SJSA1 (cell line): ENCODE data around the gene PPFIA2. TPM values are rescaled to one million over a fixed set of nuclear protein-coding genes. Genes with fewer than 3 reads are reported as not detected.

Experiments used
- DNase-seq, 2 experiments: peaks; one replicate each; pipeline ENCODE4 v3.0.0-alpha.2; 2015 to 2020; ENCODE audit warnings: low spot score in 2 of 2, low read depth in 1 of 2
- H3K27ac ChIP-seq: fragments of 250-450 bp; sonication (Bioruptor Pico); 2 replicates; pipeline ENCODE4 v1.5.1; 2020; ENCODE audit warnings: mild to moderate bottlenecking, moderate library complexity
- H3K27me3 ChIP-seq: fragments of 250-450 bp; sonication (Bioruptor Pico); replicated peaks from 2 replicates; pipeline ENCODE4 v1.5.1; 2020; ENCODE audit warnings: mild to moderate bottlenecking, moderate library complexity
- H3K36me3 ChIP-seq: fragments of 250-450 bp; sonication (Bioruptor Pico); 2 replicates; pipeline ENCODE4 v1.5.1; 2020; ENCODE audit warnings: mild to moderate bottlenecking
- H3K4me1 ChIP-seq: fragments of 250-450 bp; sonication (Bioruptor Pico); replicated peaks from 2 replicates; pipeline ENCODE4 v1.6.1; 2021; ENCODE audit warnings: mild to moderate bottlenecking
- H3K4me3 ChIP-seq: fragments of 250-450 bp; sonication (Bioruptor Pico); 2 replicates; pipeline ENCODE4 v1.5.1; 2020; ENCODE audit warnings: mild to moderate bottlenecking
- H3K9me3 ChIP-seq: fragments of 250-450 bp; sonication (Bioruptor Pico); replicated peaks from 2 replicates; pipeline ENCODE4 v1.5.1; 2020; ENCODE audit warnings: mild to moderate bottlenecking
- total RNA-seq: library from RNA; depleted of rRNA; stranded (reverse); fragments of >200 nt; shearing (Covaris generic); gene quantifications from 2 replicates; pipeline ENCODE4 v1.2.3, GENCODE V29; 2014

The PPFIA2 gene
- total RNA-seq, 1 experiment from 2014 or later, result 0.47 TPM

GRCh38 chr12:81259360-81259759 lies 499.8 kb downstream of the PPFIA2 start:
- H3K27me3 ChIP-seq, result no peaks in the 10 kb centered on the region
- H3K4me3 ChIP-seq, result no peak overlapping the region
- H3K27ac ChIP-seq, result no peak overlapping the region
- H3K36me3 ChIP-seq, result no peaks in the 10 kb centered on the region
- no peak for DNase-seq
- H3K4me1 ChIP-seq, result no peaks in the 10 kb centered on the region
- H3K9me3 ChIP-seq, result no peaks in the 10 kb centered on the region

GRCh38 chr12:81257947-81258551 lies 501.1 kb downstream of the PPFIA2 start:
- H3K9me3 ChIP-seq, result no peaks in the 10 kb centered on the region
- no peaks in the 10 kb centered on the region for H3K36me3 ChIP-seq
- DNase-seq, result peak in 1 of 2 experiments; percentile 10
- H3K4me1 ChIP-seq, result no peaks in the 10 kb centered on the region
- H3K27ac ChIP-seq, result no peak overlapping the region
- H3K4me3 ChIP-seq, result no peak overlapping the region
- no peaks in the 10 kb centered on the region for H3K27me3 ChIP-seq

GRCh38 chr12:81255947-81256346 lies 503.2 kb downstream of the PPFIA2 start:
- Histone ChIP-seq H3K4me3 (no peak overlapping the region), H3K27ac (no peak overlapping the region), H3K4me1 (no peaks in the 10 kb centered on the region), H3K9me3 (no peaks in the 10 kb centered on the region), H3K27me3 (no peaks in the 10 kb centered on the region), H3K36me3 (no peaks in the 10 kb centered on the region)
- no peak for DNase-seq

GRCh38 chr12:81255456-81255855 lies 503.7 kb downstream of the PPFIA2 start:
- H3K36me3 ChIP-seq, result no peaks in the 10 kb centered on the region
- DNase-seq, result no peak
- no peaks in the 10 kb centered on the region for H3K4me1 ChIP-seq
- H3K9me3 ChIP-seq, result no peaks in the 10 kb centered on the region
- no peaks in the 10 kb centered on the region for H3K27me3 ChIP-seq
- no peak overlapping the region for H3K27ac ChIP-seq
- H3K4me3 ChIP-seq, result no peak overlapping the region

- Histone ChIP-seq H3K9me3 (no peaks in the 10 kb centered on the region), H3K4me1 (no peaks in the 10 kb centered on the region), H3K36me3 (no peaks in the 10 kb centered on the region), H3K27me3 (no peaks in the 10 kb centered on the region), H3K27ac (no peak overlapping the region), H3K4me3 (no peak overlapping the region)
- DNase-seq, result no peak
Observed at GRCh38 chr12:81253360-81253759, 505.8 kb downstream of the PPFIA2 start.

- Histone ChIP-seq H3K36me3 (no peaks in the 10 kb centered on the region), H3K27me3 (no peaks in the 10 kb centered on the region), H3K9me3 (no peaks in the 10 kb centered on the region), H3K4me1 (no peaks in the 10 kb centered on the region), H3K4me3 (no peak overlapping the region), H3K27ac (no peak overlapping the region)
- DNase-seq, result no peak
Observed at GRCh38 chr12:81252228-81252627, 506.9 kb downstream of the PPFIA2 start.

- no peaks in the 10 kb centered on the region for H3K36me3 ChIP-seq
- H3K9me3 ChIP-seq, result no peaks in the 10 kb centered on the region
- DNase-seq, result no peak
- no peak overlapping the region for H3K27ac ChIP-seq
- no peaks in the 10 kb centered on the region for H3K27me3 ChIP-seq
- H3K4me3 ChIP-seq, result no peak overlapping the region
- no peaks in the 10 kb centered on the region for H3K4me1 ChIP-seq
Observed at GRCh38 chr12:81249976-81250375, 509.2 kb downstream of the PPFIA2 start.

- H3K27me3 ChIP-seq, result no peaks in the 10 kb centered on the region
- no peaks in the 10 kb centered on the region for H3K4me1 ChIP-seq
- no peaks in the 10 kb centered on the region for H3K36me3 ChIP-seq
- H3K27ac ChIP-seq, result no peak overlapping the region
- no peak for DNase-seq
- no peaks in the 10 kb centered on the region for H3K9me3 ChIP-seq
- no peak overlapping the region for H3K4me3 ChIP-seq
Observed at GRCh38 chr12:81245907-81246570, 513.1 kb downstream of the PPFIA2 start.

- Histone ChIP-seq H3K36me3 (no peaks in the 10 kb centered on the region), H3K4me1 (no peaks in the 10 kb centered on the region), H3K4me3 (no peak overlapping the region), H3K27ac (no peak overlapping the region), H3K27me3 (no peaks in the 10 kb centered on the region), H3K9me3 (no peaks in the 10 kb centered on the region)
- no peak for DNase-seq
Observed at GRCh38 chr12:81245458-81245857, 513.7 kb downstream of the PPFIA2 start.

GRCh38 chr12:81231574-81232368 lies 527.4 kb downstream of the PPFIA2 start:
- Histone ChIP-seq H3K27ac (no peak overlapping the region), H3K9me3 (no peaks in the 10 kb centered on the region), H3K27me3 (no peaks in the 10 kb centered on the region), H3K4me1 (no peaks in the 10 kb centered on the region), H3K36me3 (no peaks in the 10 kb centered on the region), H3K4me3 (no peak overlapping the region)
- no peak for DNase-seq

GRCh38 chr12:81229759-81230158 lies 529.4 kb downstream of the PPFIA2 start:
- no peaks in the 10 kb centered on the region for H3K36me3 ChIP-seq
- H3K27ac ChIP-seq, result no peak overlapping the region
- no peaks in the 10 kb centered on the region for H3K27me3 ChIP-seq
- H3K4me3 ChIP-seq, result no peak overlapping the region
- H3K9me3 ChIP-seq, result no peaks in the 10 kb centered on the region
- no peak for DNase-seq
- no peaks in the 10 kb centered on the region for H3K4me1 ChIP-seq

GRCh38 chr12:81224626-81225025 lies 534.5 kb downstream of the PPFIA2 start:
- no peaks in the 10 kb centered on the region for H3K27me3 ChIP-seq
- H3K27ac ChIP-seq, result no peak overlapping the region
- no peak for DNase-seq

GRCh38 chr12:81222846-81223592 lies 536.1 kb downstream of the PPFIA2 start:
- Histone ChIP-seq H3K27ac (no peak overlapping the region), H3K4me1 (no peaks in the 10 kb centered on the region), H3K27me3 (no peaks in the 10 kb centered on the region), H3K4me3 (no peak overlapping the region), H3K9me3 (no peaks in the 10 kb centered on the region), H3K36me3 (no peaks in the 10 kb centered on the region)
- no peak for DNase-seq

More at GRCh38 chr12:81224626-81225025, 534.5 kb downstream of the PPFIA2 start:
- Histone ChIP-seq H3K9me3 (no peaks in the 10 kb centered on the region), H3K4me1 (no peaks in the 10 kb centered on the region), H3K4me3 (no peak overlapping the region), H3K36me3 (no peaks in the 10 kb centered on the region)
